ENCODE results near the gene PIP. TPM values are rescaled to one million over a fixed set of nuclear protein-coding genes. Genes with fewer than 3 reads are reported as not detected.
"Not testable (repeated sequence)": the region's sequence is repeated elsewhere in the genome, so short reads cannot be mapped to it uniquely, and the experiment has no call there.

Gene PIP
- not detected for total RNA-seq
- long read RNA-seq, result 0 reads

- no peak for DNase-seq
- no peak for ATAC-seq
- H3K27ac ChIP-seq, result no peak within 1 kb of the TSS
- no peaks in the 10 kb centered on the region for H3K9me3 ChIP-seq
- H3K36me3 ChIP-seq, result no peaks in the 10 kb centered on the region
- TF ChIP-seq CTCF (IDR thresholded peaks at IDR 0.05), result no peak
- no peaks in the 10 kb centered on the region for H3K27me3 ChIP-seq
- intact Hi-C loops (cut with DNase I), result no loop called here
- no peak within 1 kb of the TSS for H3K4me3 ChIP-seq
- H3K4me1 ChIP-seq, result no peaks in the 10 kb centered on the region
Observed at GRCh38 chr7:143131781-143132180, at the start of gene PIP. PIP (plus strand) TSS chr7:143132077; CDS start chr7:143132117, 40 bp downstream.

GRCh38 chr7:143085109-143085508 lies 46.8 kb upstream of the PIP start:
- Histone ChIP-seq H3K36me3 (no peaks in the 10 kb centered on the region), H3K27ac (no peak overlapping the region), H3K9me3 (no peaks in the 10 kb centered on the region), H3K4me3 (no peak overlapping the region), H3K27me3 (no peaks in the 10 kb centered on the region), H3K4me1 (no peaks in the 10 kb centered on the region)
- no peak for DNase-seq
- intact Hi-C loops (cut with DNase I), result no loop called here
- TF ChIP-seq CTCF (IDR thresholded peaks at IDR 0.05), result no peak
- ATAC-seq, result no peak

- H3K27ac ChIP-seq; H3K4me1 ChIP-seq; H3K9me3 ChIP-seq; H3K36me3 ChIP-seq; intact Hi-C loops (cut with DNase I); DNase-seq; ATAC-seq; H3K27me3 ChIP-seq; H3K4me3 ChIP-seq: not testable (repeated sequence)
Observed at GRCh38 chr7:143085610-143086009, 46.3 kb upstream of the PIP start.

- H3K27ac ChIP-seq; intact Hi-C loops (cut with DNase I); H3K4me1 ChIP-seq; ATAC-seq; H3K9me3 ChIP-seq; H3K27me3 ChIP-seq; H3K4me3 ChIP-seq; DNase-seq; H3K36me3 ChIP-seq: not testable (repeated sequence)
Observed at GRCh38 chr7:143088549-143089231, 43.2 kb upstream of the PIP start.

GRCh38 chr7:143096146-143096545 lies 35.7 kb upstream of the PIP start:
- no peaks in the 10 kb centered on the region for H3K27me3 ChIP-seq
- H3K4me3 ChIP-seq, result no peak overlapping the region
- intact Hi-C loops (cut with DNase I), result no loop called here
- H3K4me1 ChIP-seq, result no peaks in the 10 kb centered on the region
- no peak overlapping the region for H3K27ac ChIP-seq
- no peaks in the 10 kb centered on the region for H3K36me3 ChIP-seq
- ATAC-seq (no peak), DNase-seq (no peak)
- H3K9me3 ChIP-seq, result peaks cover 15% of the 10 kb centered on the region
- no peak for TF ChIP-seq CTCF (IDR thresholded peaks at IDR 0.05)

- intact Hi-C loops (cut with DNase I); H3K27me3 ChIP-seq; H3K4me1 ChIP-seq; H3K36me3 ChIP-seq; H3K4me3 ChIP-seq; H3K27ac ChIP-seq; DNase-seq; ATAC-seq: not testable (repeated sequence)
- H3K9me3 ChIP-seq, result peaks cover 15% of the 10 kb centered on the region
Observed at GRCh38 chr7:143099579-143099978, 32.3 kb upstream of the PIP start.

GRCh38 chr7:143104759-143105158 lies 27.1 kb upstream of the PIP start:
- Histone ChIP-seq H3K27ac (no peak overlapping the region), H3K4me1 (no peaks in the 10 kb centered on the region), H3K9me3 (peaks cover 5% of the 10 kb centered on the region), H3K36me3 (no peaks in the 10 kb centered on the region), H3K27me3 (no peaks in the 10 kb centered on the region), H3K4me3 (no peak overlapping the region)
- no peak for DNase-seq
- intact Hi-C loops (cut with DNase I), result no loop called here
- TF ChIP-seq CTCF (IDR thresholded peaks at IDR 0.05), result no peak
- no peak for ATAC-seq

- H3K4me1 ChIP-seq; H3K9me3 ChIP-seq; H3K27ac ChIP-seq; ATAC-seq; intact Hi-C loops (cut with DNase I); H3K27me3 ChIP-seq; H3K4me3 ChIP-seq; H3K36me3 ChIP-seq; DNase-seq: not testable (repeated sequence)
Observed at GRCh38 chr7:143108019-143108418, 23.9 kb upstream of the PIP start.

Measured in upper lobe of right lung (tissue), 1 donor.